GM10847 (cell line): Measurements from ENCODE around the gene MIPOL1.

Experiments used
- POLR2A ChIP-seq: IDR thresholded peaks from 2 replicates; pipeline ENCODE4 v1.6.1; 2011; ENCODE audit not compliant: insufficient read length; ENCODE audit errors: extremely low read depth

The MIPOL1 gene

GRCh38 chr14:37512173-37512572 lies 314.4 kb downstream of the MIPOL1 start:
- no peak for TF ChIP-seq POLR2A

GRCh38 chr14:37515771-37516170 lies 318.0 kb downstream of the MIPOL1 start:
- TF ChIP-seq POLR2A, result no peak

GRCh38 chr14:37526994-37527393 lies 329.3 kb downstream of the MIPOL1 start:
- TF ChIP-seq POLR2A, result no peak

GRCh38 chr14:37539992-37540391 lies 342.3 kb downstream of the MIPOL1 start:
- no peak for TF ChIP-seq POLR2A

GRCh38 chr14:37544407-37544806 lies 346.7 kb downstream of the MIPOL1 start:
- no peak for TF ChIP-seq POLR2A

GRCh38 chr14:37545174-37545573 lies 347.4 kb downstream of the MIPOL1 start:
- TF ChIP-seq POLR2A, result no peak

GRCh38 chr14:37546621-37547447 lies 349.1 kb downstream of the MIPOL1 start:
- TF ChIP-seq POLR2A, result no peak

- TF ChIP-seq POLR2A, result no peak
Observed at GRCh38 chr14:37550511-37550910, 352.8 kb downstream of the MIPOL1 start.

- no peak for TF ChIP-seq POLR2A
Observed at GRCh38 chr14:37551119-37551518, 353.4 kb downstream of the MIPOL1 start.

- TF ChIP-seq POLR2A, result no peak
Observed at GRCh38 chr14:37553935-37554550, 356.3 kb downstream of the MIPOL1 start.

GRCh38 chr14:37558740-37559139 lies 361.0 kb downstream of the MIPOL1 start:
- no peak for TF ChIP-seq POLR2A

- no peak for TF ChIP-seq POLR2A
Observed at GRCh38 chr14:37559386-37559785, 361.6 kb downstream of the MIPOL1 start.

- no peak for TF ChIP-seq POLR2A
Observed at GRCh38 chr14:37563189-37563588, 365.5 kb downstream of the MIPOL1 start.

- TF ChIP-seq POLR2A, result no peak
Observed at GRCh38 chr14:37565550-37565949, 367.8 kb downstream of the MIPOL1 start.

GRCh38 chr14:37566811-37567371 lies 369.2 kb downstream of the MIPOL1 start:
- no peak for TF ChIP-seq POLR2A

GRCh38 chr14:37569729-37570128 lies 372.0 kb downstream of the MIPOL1 start:
- no peak for TF ChIP-seq POLR2A

- no peak for TF ChIP-seq POLR2A
Observed at GRCh38 chr14:37571391-37571790, 373.7 kb downstream of the MIPOL1 start.

- TF ChIP-seq POLR2A, result no peak
Observed at GRCh38 chr14:37573356-37573755, 375.6 kb downstream of the MIPOL1 start.
